ENCODE data around the gene RNF182. TPM values are rescaled to one million over a fixed set of nuclear protein-coding genes. Genes with fewer than 3 reads are reported as not detected.

RNF182 gene
- total and polyA plus RNA-seq, 2 donors (not counting 3 experiments of a cell fraction or from before 2014, with no cell fraction given): 0.43 to 0.93 TPM

DNA sequence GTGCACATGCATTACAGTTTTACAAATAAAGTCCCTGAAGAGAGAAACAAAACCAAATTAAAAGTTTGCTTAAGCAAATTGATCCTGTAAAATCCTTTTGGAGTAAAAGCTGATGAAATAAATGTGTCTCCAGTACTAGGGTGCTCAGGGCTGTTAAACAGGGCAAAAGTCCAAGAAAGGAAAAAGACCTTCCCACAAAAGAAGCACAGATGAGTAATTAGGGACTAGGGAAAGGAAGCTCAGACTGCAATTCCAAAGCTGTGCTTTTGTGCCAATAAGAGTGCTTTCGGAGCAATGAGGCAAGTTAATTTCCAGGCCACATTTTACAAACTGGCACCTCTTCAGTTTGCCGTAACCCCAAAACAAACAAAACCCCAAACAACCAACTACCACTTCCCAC is 10.4 kb upstream of the RNF182 start:
- TF ChIP-seq GATA2 (IDR thresholded peaks at IDR 0.05; ENCODE audit: insufficient read depth, insufficient read length, low read depth, low read length) (no peak), EZH2 (IDR thresholded peaks at IDR 0.05; ENCODE audit: borderline replicate concordance, low read depth, low read length, severe bottlenecking) (no peak), POLR2AphosphoS5 (IDR thresholded peaks at IDR 0.05; ENCODE audit: insufficient read depth, low read depth, low read length) (no peak), MYC (IDR thresholded peaks at IDR 0.05; ENCODE audit: low read depth, low read length) (no peak), JUN (IDR thresholded peaks at IDR 0.05; ENCODE audit: borderline replicate concordance, insufficient read depth, insufficient read length, low read depth) (no peak), FOS (IDR thresholded peaks at IDR 0.05; ENCODE audit: borderline replicate concordance, insufficient read depth, low read length) (no peak), POLR2A (IDR thresholded peaks at IDR 0.05; ENCODE audit: low read depth, low read length) (no peak)
- TF ChIP-seq, protein P1, sequence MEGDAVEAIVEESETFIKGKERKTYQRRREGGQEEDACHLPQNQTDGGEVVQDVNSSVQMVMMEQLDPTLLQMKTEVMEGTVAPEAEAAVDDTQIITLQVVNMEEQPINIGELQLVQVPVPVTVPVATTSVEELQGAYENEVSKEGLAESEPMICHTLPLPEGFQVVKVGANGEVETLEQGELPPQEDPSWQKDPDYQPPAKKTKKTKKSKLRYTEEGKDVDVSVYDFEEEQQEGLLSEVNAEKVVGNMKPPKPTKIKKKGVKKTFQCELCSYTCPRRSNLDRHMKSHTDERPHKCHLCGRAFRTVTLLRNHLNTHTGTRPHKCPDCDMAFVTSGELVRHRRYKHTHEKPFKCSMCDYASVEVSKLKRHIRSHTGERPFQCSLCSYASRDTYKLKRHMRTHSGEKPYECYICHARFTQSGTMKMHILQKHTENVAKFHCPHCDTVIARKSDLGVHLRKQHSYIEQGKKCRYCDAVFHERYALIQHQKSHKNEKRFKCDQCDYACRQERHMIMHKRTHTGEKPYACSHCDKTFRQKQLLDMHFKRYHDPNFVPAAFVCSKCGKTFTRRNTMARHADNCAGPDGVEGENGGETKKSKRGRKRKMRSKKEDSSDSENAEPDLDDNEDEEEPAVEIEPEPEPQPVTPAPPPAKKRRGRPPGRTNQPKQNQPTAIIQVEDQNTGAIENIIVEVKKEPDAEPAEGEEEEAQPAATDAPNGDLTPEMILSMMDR (IDR thresholded peaks at IDR 0.05; ENCODE audit: extremely low read depth in 1 of 2, insufficient read depth in 1 of 2, low read depth in 1 of 2, low read length in 2 of 2): no peak
- TF ChIP-seq, protein P2, sequence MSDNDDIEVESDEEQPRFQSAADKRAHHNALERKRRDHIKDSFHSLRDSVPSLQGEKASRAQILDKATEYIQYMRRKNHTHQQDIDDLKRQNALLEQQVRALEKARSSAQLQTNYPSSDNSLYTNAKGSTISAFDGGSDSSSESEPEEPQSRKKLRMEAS (IDR thresholded peaks at IDR 0.05; ENCODE audit: insufficient read depth, insufficient read length): no peak
- no peak overlapping the region for H3K4me2 ChIP-seq (ENCODE audit: insufficient read depth, low read length)
- H2AFZ ChIP-seq (ENCODE audit: low read depth, low read length): no peak overlapping the region
- no peaks in the 10 kb centered on the region for H3K9me3 ChIP-seq (replicated peaks; ENCODE audit: control insufficient read depth, insufficient read depth, low read length)
- H4K20me1 ChIP-seq (replicated peaks; ENCODE audit: control insufficient read depth, extremely low read depth, insufficient read depth, low read length): no peaks in the 10 kb centered on the region
- intact Hi-C loops (cut with micrococcal nuclease): no loop called here
- peaks cover 6% of the 10 kb centered on the region for H3K4me1 ChIP-seq (ENCODE audit: control insufficient read depth, extremely low read depth, insufficient read depth, low read length)
- no peaks in the 10 kb centered on the region for H3K9me1 ChIP-seq (replicated peaks; ENCODE audit: control insufficient read depth, extremely low read depth, insufficient read depth, low read length)
- DNase-seq (ENCODE audit: low read depth, low spot score) (peak; percentile 8), FAIRE-seq (peak; percentile 58)
- no peaks in the 10 kb centered on the region for H3K36me3 ChIP-seq (ENCODE audit: control insufficient read depth in 2 of 2, extremely low read depth in 1 of 2, insufficient read depth in 2 of 2, low read length in 2 of 2)
- peaks cover 3 to 4% of the 10 kb centered on the region in 2 experiments for H3K27me3 ChIP-seq (ENCODE audit: control insufficient read depth in 2 of 2, insufficient read depth in 2 of 2, low read length in 2 of 2)
- no TSS peak for BruUV-seq (replicated peaks)
- no peaks in the 10 kb centered on the region for H3K79me2 ChIP-seq (ENCODE audit: control insufficient read depth, insufficient read depth, low read length)
- POLR2A ChIA-PET: no interaction called here
- no peak overlapping the region for H3K9ac ChIP-seq (replicated peaks; ENCODE audit: extremely low read depth, insufficient read depth, low read length)
- H3K4me3 ChIP-seq (replicated peaks in 1 of 3; ENCODE audit: insufficient read depth in 1 of 3, low read depth in 1 of 3, low read length in 3 of 3): no peak overlapping the region
- dilution Hi-C loops (cut with MboI; ENCODE audit: extremely low pct_ligation_motif_present, low sequenced_read_pairs): no loop called here
- no peak overlapping the region for H3K27ac ChIP-seq (ENCODE audit: insufficient read depth, low read depth, low read length)
- CTCF ChIA-PET: interaction anchor here (1.1 to 5.2 kb wide), 5 partner anchors 9 to 153 kb away, joined by 3 to 70 read pairs (median 5); partner anchors contain the start of gene RNF182

Data from endothelial cell of umbilical vein (primary cell).